ENCODE measurements around the gene PTPN1.

DNA sequence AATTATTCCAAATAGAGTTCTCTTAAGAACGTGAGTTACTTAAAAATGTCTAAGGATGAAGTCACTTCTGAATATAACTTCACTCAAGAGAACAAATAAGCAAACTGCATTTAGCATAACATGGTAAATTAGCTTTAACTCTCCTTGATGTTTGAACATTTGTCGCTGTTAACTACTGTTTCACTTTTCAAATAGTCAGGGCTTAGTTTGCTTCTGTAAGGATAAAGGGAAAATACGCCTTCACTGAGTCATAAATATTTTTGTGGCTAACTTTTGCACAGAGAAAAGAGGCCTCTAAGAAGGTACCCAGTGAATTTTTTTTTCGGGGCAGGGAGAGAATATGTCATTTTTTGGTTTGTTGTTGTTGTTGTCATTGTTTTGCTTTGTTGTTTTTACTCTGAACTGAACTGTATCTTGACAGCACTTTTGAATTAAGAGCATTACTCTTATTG is 8.1 kb downstream of the PTPN1 start:
- no peak for TF ChIP-seq CTCF (conservative IDR thresholded peaks at IDR 0.05 in 1 of 2, IDR thresholded peaks at IDR 0.05 in 1 of 2; ENCODE audit: low read depth in 1 of 2, low read length in 2 of 2)
- no peak for TF ChIP-seq EZH2 (IDR thresholded peaks at IDR 0.05; ENCODE audit: low read length, missing control alignments)
